ENCODE data around the gene PIPOX.
A peak's percentile ranks its signal among the peaks of the same experiment; 100 is the strongest.

Gene PIPOX

GRCh38 chr17:29074488-29074887, 31.5 kb downstream of the PIPOX start:
- H3K36me3 Mint-ChIP-seq (ENCODE audit: insufficient read depth): peaks cover 16% of the 10 kb centered on the region
- no peak for DNase-seq (ENCODE audit: low spot score in 2 of 2)
- H3K27ac Mint-ChIP-seq (ENCODE audit: low read depth): no peak overlapping the region
- peak; percentile 56 for ATAC-seq (replicated peaks; ENCODE audit: extremely low read depth, poor library complexity, severe bottlenecking)
- H3K4me1 Mint-ChIP-seq: peaks cover 26% of the 10 kb centered on the region
- H3K4me3 Mint-ChIP-seq: no peak overlapping the region
- no peaks in the 10 kb centered on the region for H3K9me3 Mint-ChIP-seq
- H3K27me3 Mint-ChIP-seq: no peaks in the 10 kb centered on the region

GRCh38 chr17:29076087-29076486, 33.1 kb downstream of the PIPOX start:
- H3K27ac Mint-ChIP-seq (ENCODE audit: low read depth): peak overlapping the region; percentile 10
- H3K36me3 Mint-ChIP-seq (ENCODE audit: insufficient read depth): peaks cover 14% of the 10 kb centered on the region
- ATAC-seq (replicated peaks; ENCODE audit: extremely low read depth, poor library complexity, severe bottlenecking) (no peak), DNase-seq (ENCODE audit: low spot score in 2 of 2) (no peak)
- no peak overlapping the region for H3K4me3 Mint-ChIP-seq
- H3K4me1 Mint-ChIP-seq: peaks cover 26% of the 10 kb centered on the region
- H3K27me3 Mint-ChIP-seq: no peaks in the 10 kb centered on the region
- H3K9me3 Mint-ChIP-seq: no peaks in the 10 kb centered on the region

GRCh38 chr17:29076722-29077121, 33.8 kb downstream of the PIPOX start:
- H3K27me3 Mint-ChIP-seq: no peaks in the 10 kb centered on the region
- H3K4me3 Mint-ChIP-seq: no peak overlapping the region
- H3K27ac Mint-ChIP-seq (ENCODE audit: low read depth): peak overlapping the region; percentile 68
- no peaks in the 10 kb centered on the region for H3K9me3 Mint-ChIP-seq
- DNase-seq (ENCODE audit: low spot score in 2 of 2): no peak
- no peak for ATAC-seq (replicated peaks; ENCODE audit: extremely low read depth, poor library complexity, severe bottlenecking)
- peaks cover 19% of the 10 kb centered on the region for H3K36me3 Mint-ChIP-seq (ENCODE audit: insufficient read depth)
- peaks cover 26% of the 10 kb centered on the region for H3K4me1 Mint-ChIP-seq

- no peaks in the 10 kb centered on the region for H3K9me3 Mint-ChIP-seq
- peaks cover 26% of the 10 kb centered on the region for H3K4me1 Mint-ChIP-seq
- ATAC-seq (replicated peaks; ENCODE audit: extremely low read depth, poor library complexity, severe bottlenecking): no peak
- DNase-seq (ENCODE audit: low spot score in 2 of 2): no peak
- H3K36me3 Mint-ChIP-seq (ENCODE audit: insufficient read depth): peaks cover 19% of the 10 kb centered on the region
- no peak overlapping the region for H3K4me3 Mint-ChIP-seq
- no peaks in the 10 kb centered on the region for H3K27me3 Mint-ChIP-seq
- peak overlapping the region; percentile 68 for H3K27ac Mint-ChIP-seq (ENCODE audit: low read depth)
Observed at GRCh38 chr17:29077320-29077719, 34.4 kb downstream of the PIPOX start.

- no peak for ATAC-seq (replicated peaks; ENCODE audit: extremely low read depth, poor library complexity, severe bottlenecking)
- no peak for DNase-seq (ENCODE audit: low spot score in 2 of 2)
- peaks cover 18% of the 10 kb centered on the region for H3K36me3 Mint-ChIP-seq (ENCODE audit: insufficient read depth)
- H3K9me3 Mint-ChIP-seq: no peaks in the 10 kb centered on the region
- H3K27me3 Mint-ChIP-seq: no peaks in the 10 kb centered on the region
- H3K4me1 Mint-ChIP-seq: peaks cover 17% of the 10 kb centered on the region
- H3K27ac Mint-ChIP-seq (ENCODE audit: low read depth): no peak overlapping the region
- H3K4me3 Mint-ChIP-seq: no peak overlapping the region
Observed at GRCh38 chr17:29078183-29079045, 35.5 kb downstream of the PIPOX start.

- no peaks in the 10 kb centered on the region for H3K27me3 Mint-ChIP-seq
- DNase-seq (ENCODE audit: low spot score in 2 of 2): no peak
- no peak overlapping the region for H3K4me3 Mint-ChIP-seq
- H3K36me3 Mint-ChIP-seq (ENCODE audit: insufficient read depth): peaks cover 22% of the 10 kb centered on the region
- no peak overlapping the region for H3K27ac Mint-ChIP-seq (ENCODE audit: low read depth)
- no peak for ATAC-seq (replicated peaks; ENCODE audit: extremely low read depth, poor library complexity, severe bottlenecking)
- H3K9me3 Mint-ChIP-seq: no peaks in the 10 kb centered on the region
- peaks cover 9% of the 10 kb centered on the region for H3K4me1 Mint-ChIP-seq
Observed at GRCh38 chr17:29079433-29079832, 36.5 kb downstream of the PIPOX start.

GRCh38 chr17:29079887-29080286, 36.9 kb downstream of the PIPOX start:
- DNase-seq (ENCODE audit: low spot score in 2 of 2) (no peak), ATAC-seq (replicated peaks; ENCODE audit: extremely low read depth, poor library complexity, severe bottlenecking) (no peak)
- Mint-ChIP-seq H3K4me3 (no peak overlapping the region), H3K27me3 (no peaks in the 10 kb centered on the region), H3K9me3 (no peaks in the 10 kb centered on the region), H3K4me1 (peaks cover 5% of the 10 kb centered on the region), H3K27ac (ENCODE audit: low read depth) (no peak overlapping the region), H3K36me3 (ENCODE audit: insufficient read depth) (peaks cover 23% of the 10 kb centered on the region)

- DNase-seq (ENCODE audit: low spot score in 2 of 2): no peak
- Mint-ChIP-seq H3K4me1 (peaks cover 5% of the 10 kb centered on the region), H3K27me3 (no peaks in the 10 kb centered on the region), H3K36me3 (ENCODE audit: insufficient read depth) (peaks cover 23% of the 10 kb centered on the region), H3K27ac (ENCODE audit: low read depth) (no peak overlapping the region), H3K4me3 (no peak overlapping the region), H3K9me3 (no peaks in the 10 kb centered on the region)
- no peak for ATAC-seq (replicated peaks; ENCODE audit: extremely low read depth, poor library complexity, severe bottlenecking)
Observed at GRCh38 chr17:29080323-29080722, 37.4 kb downstream of the PIPOX start.

- no peaks in the 10 kb centered on the region for H3K4me1 Mint-ChIP-seq
- DNase-seq (ENCODE audit: low spot score in 2 of 2) (no peak), ATAC-seq (replicated peaks; ENCODE audit: extremely low read depth, poor library complexity, severe bottlenecking) (no peak)
- H3K36me3 Mint-ChIP-seq (ENCODE audit: insufficient read depth): peaks cover 26% of the 10 kb centered on the region
- H3K27me3 Mint-ChIP-seq: no peaks in the 10 kb centered on the region
- no peak overlapping the region for H3K4me3 Mint-ChIP-seq
- no peaks in the 10 kb centered on the region for H3K9me3 Mint-ChIP-seq
- H3K27ac Mint-ChIP-seq (ENCODE audit: low read depth): no peak overlapping the region
Observed at GRCh38 chr17:29080965-29081364, 38.0 kb downstream of the PIPOX start.

GRCh38 chr17:29084541-29085146, 41.7 kb downstream of the PIPOX start:
- Mint-ChIP-seq H3K27ac (ENCODE audit: low read depth) (peak overlapping the region; percentile 41), H3K4me3 (no peak overlapping the region), H3K4me1 (no peaks in the 10 kb centered on the region), H3K36me3 (ENCODE audit: insufficient read depth) (peaks cover 50% of the 10 kb centered on the region), H3K9me3 (no peaks in the 10 kb centered on the region), H3K27me3 (no peaks in the 10 kb centered on the region)
- ATAC-seq (replicated peaks; ENCODE audit: extremely low read depth, poor library complexity, severe bottlenecking) (no peak), DNase-seq (ENCODE audit: low spot score in 2 of 2) (no peak)

GRCh38 chr17:29085223-29085622, 42.3 kb downstream of the PIPOX start:
- Mint-ChIP-seq H3K4me3 (no peak overlapping the region), H3K9me3 (no peaks in the 10 kb centered on the region), H3K36me3 (ENCODE audit: insufficient read depth) (peaks cover 50% of the 10 kb centered on the region), H3K4me1 (no peaks in the 10 kb centered on the region), H3K27me3 (no peaks in the 10 kb centered on the region), H3K27ac (ENCODE audit: low read depth) (peak overlapping the region; percentile 41)
- no peak for DNase-seq (ENCODE audit: low spot score in 2 of 2)
- no peak for ATAC-seq (replicated peaks; ENCODE audit: extremely low read depth, poor library complexity, severe bottlenecking)

GRCh38 chr17:29086628-29087332, 43.8 kb downstream of the PIPOX start:
- Mint-ChIP-seq H3K9me3 (no peaks in the 10 kb centered on the region), H3K27ac (ENCODE audit: low read depth) (no peak overlapping the region), H3K4me3 (no peak overlapping the region), H3K27me3 (no peaks in the 10 kb centered on the region), H3K36me3 (ENCODE audit: insufficient read depth) (peaks cover 47% of the 10 kb centered on the region), H3K4me1 (no peaks in the 10 kb centered on the region)
- no peak for ATAC-seq (replicated peaks; ENCODE audit: extremely low read depth, poor library complexity, severe bottlenecking)
- DNase-seq (ENCODE audit: low spot score in 2 of 2): no peak

Measured in central memory CD8-positive, alpha-beta T cell (primary cell).